SH-SY5Y (cell line): ENCODE results near the gene SPATA31C1.
"Not testable (repeated sequence)": the region's sequence is repeated elsewhere in the genome, so short reads cannot be mapped to it uniquely, and the experiment has no call there.

Experiments used
- GATA2 ChIP-seq: IDR thresholded peaks from 2 replicates; pipeline ENCODE4 v1.6.1; 2011; ENCODE audit warnings: mild to moderate bottlenecking, low read depth, low read length
- GATA3 ChIP-seq: IDR thresholded peaks from 2 replicates; pipeline ENCODE4 v1.6.1; 2011; ENCODE audit warnings: low read depth, mild to moderate bottlenecking, low read length, moderate library complexity

The SPATA31C1 gene

DNA sequence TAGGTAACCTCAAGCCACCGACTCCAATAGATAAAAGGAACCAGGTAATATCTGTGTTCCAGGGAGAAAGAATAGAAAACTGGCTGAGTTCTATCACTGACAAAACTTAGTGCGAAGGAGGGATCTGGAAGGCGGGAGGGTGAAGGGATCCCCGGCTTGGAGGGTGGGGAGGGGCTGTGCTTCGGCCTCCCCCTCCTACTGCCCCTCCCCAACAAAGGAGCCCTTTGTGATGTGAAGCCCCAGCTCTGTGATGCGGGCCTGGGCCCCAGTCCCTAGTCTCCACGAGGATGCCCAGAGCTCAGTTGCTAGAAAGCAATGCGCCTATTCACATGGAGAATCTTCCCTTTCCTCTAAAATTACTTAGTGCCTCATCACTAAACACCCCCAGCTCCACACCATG is at the start of gene SPATA31C1:
Gene SPATA31C1 (plus strand): TSS at position 301 of the 400 bp plus-strand sequence.
- TF ChIP-seq GATA3, GATA2: not testable (repeated sequence)

DNA sequence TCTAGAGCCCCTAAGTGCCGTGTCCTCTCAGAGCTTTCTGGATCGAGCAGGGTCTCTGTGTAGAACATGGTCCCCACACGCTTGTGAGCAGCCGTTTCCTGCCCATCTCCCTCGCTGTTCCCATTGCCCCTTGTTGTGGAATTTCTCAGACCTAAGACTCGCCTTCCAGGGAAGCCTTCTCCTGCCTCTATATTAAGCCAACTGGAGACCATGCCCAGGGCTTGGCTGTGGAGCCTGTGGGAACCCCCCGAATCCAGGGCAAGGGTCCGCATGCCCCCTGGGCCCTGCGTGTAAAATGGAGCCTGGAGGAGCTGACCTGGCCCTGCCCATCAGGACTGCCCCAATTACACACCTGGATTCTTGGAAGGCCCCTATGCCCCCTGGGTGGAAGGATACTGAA is 49.6 kb upstream of the SPATA31C1 start:
- no peak for TF ChIP-seq GATA3
- TF ChIP-seq GATA2, result no peak

DNA sequence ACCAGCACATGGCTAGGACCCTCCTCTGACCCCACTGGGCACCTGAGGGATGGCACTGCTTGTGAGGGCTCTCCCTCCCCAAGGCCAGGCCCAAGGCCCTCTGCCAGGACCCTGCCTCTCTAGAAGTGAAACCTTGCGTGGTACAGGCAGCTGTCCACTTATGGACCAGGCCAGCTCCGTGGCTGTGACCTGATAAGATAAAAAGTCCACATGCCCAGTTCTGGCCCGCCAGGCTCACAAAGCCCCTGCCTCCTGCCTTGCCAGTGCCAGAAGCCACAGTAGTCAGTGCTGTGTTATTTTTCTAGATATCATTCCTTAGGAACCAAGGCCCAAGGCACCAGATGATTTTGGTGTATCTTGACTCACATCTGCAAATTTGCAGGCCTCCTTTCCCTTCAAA is 49.1 kb upstream of the SPATA31C1 start:
- no peak for TF ChIP-seq GATA2
- no peak for TF ChIP-seq GATA3

GRCh38 chr9:87869082-87869481 is 48.7 kb upstream of the SPATA31C1 start:
- TF ChIP-seq GATA2 (no peak), GATA3 (no peak)

GRCh38 chr9:87871425-87872078 is 46.2 kb upstream of the SPATA31C1 start:
- TF ChIP-seq GATA3 (no peak), GATA2 (peak; percentile 63)

GRCh38 chr9:87872079-87872624 is 45.6 kb upstream of the SPATA31C1 start:
- TF ChIP-seq GATA3 (no peak), GATA2 (no peak)

DNA sequence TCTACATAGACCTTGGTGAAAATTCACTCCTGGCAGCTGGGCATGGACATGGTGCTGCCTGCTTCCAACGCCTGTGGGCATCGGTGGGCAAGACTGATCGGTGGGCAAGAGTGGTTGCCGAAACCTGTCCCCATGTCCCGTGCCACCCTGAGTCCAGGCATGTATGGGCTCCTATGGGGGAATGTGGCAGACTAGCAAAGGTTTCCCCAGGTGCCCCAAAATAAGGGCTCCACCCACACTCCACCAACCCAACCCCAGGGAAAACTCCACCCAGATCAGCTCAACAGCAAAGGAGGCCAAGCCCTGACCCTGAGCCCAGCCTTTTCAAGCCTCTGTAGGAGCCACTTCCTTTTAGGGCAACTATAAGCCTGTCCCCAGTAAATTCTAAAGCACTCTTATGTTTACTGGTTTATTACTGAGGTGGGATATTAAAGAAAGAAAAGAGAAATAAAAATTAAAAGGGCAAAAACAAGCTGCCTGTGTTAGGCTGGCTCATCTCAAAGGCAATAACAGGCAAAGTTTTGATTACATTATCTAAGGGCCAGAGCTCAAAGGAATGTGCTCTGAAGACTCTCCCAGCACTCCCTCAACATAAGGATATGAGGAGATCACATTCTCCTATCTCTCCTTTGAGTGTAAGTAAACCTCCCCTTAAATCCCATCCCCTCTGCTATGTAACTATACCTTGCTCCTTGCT is 44.0 kb upstream of the SPATA31C1 start:
- TF ChIP-seq GATA2 (no peak), GATA3 (no peak)

GRCh38 chr9:87874304-87874623 is 43.5 kb upstream of the SPATA31C1 start:
- no peak for TF ChIP-seq GATA2
- TF ChIP-seq GATA3, result no peak

DNA sequence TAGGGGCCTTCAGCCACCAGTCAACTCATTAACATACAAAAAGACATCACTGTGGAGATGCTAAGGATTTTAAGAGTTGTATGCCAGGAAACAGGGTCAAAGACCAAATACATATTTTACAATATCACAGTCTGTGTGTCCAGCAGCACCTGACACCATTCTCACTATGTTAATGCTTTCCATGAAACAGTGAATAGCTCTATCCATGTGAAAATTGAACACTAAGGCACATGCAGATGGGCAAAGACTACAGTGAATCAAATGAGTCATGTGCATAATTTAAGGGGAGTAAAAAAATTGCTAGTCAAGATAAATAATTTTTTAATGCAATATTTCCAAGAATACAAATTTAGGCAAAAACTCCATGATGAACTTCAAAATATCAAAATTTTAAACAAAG is 42.7 kb upstream of the SPATA31C1 start:
- no peak for TF ChIP-seq GATA2
- TF ChIP-seq GATA3, result no peak

DNA sequence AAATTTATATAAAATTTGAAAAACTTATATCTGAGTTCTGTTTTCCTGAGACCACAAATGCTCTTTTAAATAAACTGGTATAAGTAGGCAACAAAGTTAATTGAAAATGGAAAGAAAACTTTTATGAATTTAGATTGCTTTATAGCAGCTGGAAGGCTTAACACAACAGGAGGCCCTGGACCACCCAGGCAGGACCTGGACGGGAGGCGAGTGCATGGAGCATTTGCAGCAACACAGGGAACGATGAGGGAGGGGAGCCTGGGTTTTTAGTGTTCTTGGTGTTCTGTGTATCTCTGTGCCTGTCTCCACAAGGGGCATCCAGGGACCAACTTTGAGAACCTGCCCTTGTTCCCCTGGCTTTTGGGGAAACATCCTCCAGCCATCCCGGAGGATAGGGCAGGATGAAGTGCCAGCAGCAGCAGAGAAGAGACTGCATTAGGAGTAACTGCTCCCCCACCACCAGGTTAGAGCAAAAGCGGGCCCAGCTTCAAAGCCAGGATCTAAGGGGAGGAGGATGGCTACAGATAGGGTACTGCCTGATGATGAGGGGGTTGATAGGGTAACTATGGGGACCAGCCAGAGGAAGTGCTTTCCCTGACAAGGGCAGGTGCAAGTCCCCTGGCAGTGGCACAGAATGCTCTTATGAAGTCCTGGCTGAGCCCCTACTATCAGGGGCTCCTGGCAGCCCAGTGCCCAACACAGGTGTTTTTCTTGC is 41.8 kb upstream of the SPATA31C1 start:
- TF ChIP-seq GATA2, result no peak
- no peak for TF ChIP-seq GATA3

DNA sequence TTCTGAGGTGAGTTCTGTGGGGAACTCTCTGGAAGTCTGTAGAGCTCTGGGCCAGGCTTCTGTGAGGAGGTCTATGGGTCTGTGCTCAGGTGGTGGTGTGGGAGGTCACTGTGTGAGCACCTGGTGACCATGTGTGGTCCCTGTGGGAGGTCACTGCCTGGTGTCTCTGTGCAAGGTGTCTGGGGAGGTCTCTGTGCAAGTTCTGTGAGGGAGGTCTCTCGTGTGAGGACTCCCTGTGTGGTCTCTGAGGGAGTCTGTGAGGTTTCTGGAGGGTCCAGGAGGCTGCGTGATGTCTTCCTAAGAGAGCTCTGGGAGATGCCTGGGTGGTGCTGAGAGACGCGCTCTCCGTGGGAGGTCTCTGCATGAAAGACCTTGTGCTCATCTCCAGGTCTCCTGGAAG is 41.1 kb upstream of the SPATA31C1 start:
- TF ChIP-seq GATA2 (no peak), GATA3 (no peak)

DNA sequence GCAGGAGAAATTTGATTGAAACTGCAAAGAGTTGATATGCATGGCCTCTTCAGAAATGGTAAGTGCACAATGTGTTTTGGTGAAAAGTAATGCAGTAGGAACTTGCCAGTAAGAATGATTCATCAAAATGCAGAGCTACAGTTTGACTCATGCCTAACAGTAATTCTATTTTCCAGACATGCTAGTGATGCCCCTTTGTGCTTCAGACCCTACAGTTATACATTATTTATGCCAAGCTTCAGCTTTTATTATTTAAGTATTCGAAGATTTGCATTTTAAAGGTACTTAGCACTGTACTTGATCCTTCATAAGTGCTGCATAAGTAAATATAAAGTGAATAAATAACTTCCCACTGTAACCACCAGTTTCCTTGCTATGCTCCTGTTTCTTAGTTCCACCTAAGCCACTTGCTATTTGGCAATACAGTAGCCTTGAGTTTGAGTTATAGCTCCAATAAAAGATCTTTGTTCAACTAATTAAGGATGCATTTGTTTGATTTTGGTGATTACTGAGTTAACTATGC is 38.7 kb upstream of the SPATA31C1 start:
- TF ChIP-seq GATA3 (no peak), GATA2 (no peak)

- TF ChIP-seq GATA3, result no peak
- no peak for TF ChIP-seq GATA2
These were observed 37.6 kb upstream of the SPATA31C1 start for GRCh38 chr9:87880116-87880515.

- TF ChIP-seq GATA2, result no peak
- TF ChIP-seq GATA3, result no peak
These were observed 37.1 kb upstream of the SPATA31C1 start for GRCh38 chr9:87880683-87881082.
